Activated CD4-positive, alpha-beta T cell treated with anti-CD3 and anti-CD28 coated beads for 24 hours (primary cell): ENCODE results near the gene KIF18A.

ENCODE experiments used
- DNase-seq, 2 donors: peaks; one replicate each; pipeline ENCODE4 v3.0.0-alpha.2; 2020; ENCODE audit warnings: low read depth in 2 of 2

Gene KIF18A

DNA sequence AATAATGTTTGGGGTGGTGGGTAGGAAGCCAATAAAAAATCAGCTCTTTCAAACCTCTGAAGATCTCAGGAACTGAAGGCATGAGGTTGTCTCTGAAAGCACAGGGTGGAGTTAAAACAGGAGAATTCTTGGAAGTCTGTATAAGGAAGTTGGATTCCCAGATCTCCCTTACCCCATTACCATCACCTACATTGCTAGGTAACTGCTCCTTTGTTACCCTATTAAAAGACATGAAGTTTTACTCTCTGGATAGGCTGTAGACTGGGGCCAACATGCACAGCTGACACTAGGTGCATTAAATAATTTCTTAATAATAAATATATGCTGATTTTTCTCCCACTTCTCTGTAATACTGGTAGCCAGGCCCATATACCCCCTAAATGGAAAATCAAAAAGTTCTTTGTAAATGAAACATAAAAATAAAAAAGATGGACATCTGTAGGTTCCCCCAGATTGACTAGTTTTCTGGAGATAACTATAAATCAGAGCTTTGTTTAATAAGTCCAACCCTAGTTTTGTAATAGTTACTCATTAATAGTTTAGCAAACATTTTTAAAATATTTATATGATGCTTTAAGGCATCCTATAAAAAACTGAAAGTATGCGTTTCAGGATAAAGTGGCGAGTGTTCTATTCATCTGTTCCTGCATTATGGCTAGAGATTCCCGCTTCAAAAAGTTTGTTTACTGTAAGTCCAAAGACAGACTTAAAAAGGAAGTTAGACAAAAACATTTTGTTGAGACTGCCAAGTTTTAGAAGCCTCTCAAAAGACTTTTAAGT lies 63.8 kb downstream of the KIF18A start:
- DNase-seq: no peak

DNA sequence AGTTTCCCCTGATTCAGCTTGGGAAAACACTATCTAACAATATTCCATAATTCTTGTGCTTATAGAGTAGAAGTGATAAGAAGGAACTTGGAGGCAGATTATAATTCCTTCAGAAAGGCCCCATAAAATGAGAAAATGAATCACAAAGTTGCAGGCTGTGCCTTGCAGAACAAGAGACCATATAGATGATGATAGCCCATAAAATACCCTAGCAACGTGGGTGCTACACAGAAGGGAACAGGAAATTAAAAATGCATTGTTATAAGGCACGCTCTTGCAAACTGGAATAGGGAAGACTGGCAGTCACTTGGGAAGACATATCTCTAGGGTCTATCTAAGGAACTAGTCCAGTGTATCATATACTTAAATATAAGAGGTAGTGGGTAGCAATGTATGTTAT lies 67.6 kb downstream of the KIF18A start:
- no peak for DNase-seq

DNA sequence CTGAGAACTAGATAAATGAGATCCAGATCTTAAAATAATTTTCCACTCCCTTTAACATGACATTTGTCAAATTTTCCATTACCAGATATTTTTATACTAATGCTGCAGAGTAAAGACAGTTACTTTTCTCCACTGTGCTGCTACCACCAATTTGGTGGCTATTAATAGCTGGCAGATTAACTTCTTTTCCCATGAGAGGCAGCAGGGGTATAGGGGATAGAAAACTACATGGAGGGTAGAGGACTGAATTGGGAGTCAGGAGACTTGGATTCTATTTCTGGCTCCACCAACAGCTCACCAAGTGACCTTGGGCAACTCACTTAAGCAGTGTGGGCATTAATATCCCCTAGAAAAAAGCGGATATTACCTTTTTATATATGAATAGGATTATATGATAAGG lies 69.2 kb downstream of the KIF18A start:
- DNase-seq: no peak

DNA sequence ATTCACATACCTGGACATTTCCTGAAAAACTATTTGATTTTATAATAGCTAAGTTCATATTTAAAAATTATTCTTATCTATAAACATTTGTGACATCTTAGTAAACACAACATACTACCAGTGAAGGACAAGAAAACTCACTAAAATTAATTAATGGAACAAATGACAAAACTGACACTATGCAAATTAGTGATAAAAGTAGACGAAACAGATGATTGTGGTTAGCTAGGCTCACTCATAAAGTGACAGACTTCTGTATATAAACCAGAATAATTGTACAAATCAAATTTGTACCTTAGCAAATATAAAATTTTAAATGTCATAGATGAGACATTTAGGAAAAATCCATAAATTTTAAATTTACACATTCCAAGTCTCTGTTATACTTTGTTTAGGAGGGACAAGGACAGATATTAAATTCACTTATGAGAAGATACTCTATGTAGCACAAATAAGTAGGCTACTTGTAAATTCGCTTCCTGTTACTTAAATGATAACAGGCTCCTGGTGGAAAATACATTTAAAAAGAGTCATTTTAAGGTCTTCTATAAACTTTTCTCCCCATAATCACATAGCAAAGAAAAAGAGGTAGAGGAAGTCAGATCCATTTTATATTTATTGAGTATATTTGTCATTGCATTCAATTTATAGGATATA lies 81.2 kb downstream of the KIF18A start:
- no peak for DNase-seq

DNA sequence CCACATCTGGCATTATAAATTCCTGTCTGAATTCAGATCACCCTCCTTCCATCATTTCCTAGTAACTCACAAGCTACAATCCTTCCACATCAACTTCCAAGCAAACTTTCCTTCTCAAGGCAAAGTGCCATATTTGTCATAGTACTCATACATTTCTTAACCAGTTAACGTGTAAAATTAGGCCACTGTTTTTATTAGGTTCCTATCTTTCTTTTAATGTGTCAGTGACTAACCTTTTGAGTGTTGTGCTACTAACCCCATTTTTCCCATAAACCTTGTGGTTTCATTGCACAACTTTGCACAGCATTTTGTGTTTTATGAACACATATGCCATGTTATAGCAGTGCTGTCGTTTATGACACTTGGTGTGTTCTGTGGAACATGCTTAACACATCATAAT lies 90.1 kb downstream of the KIF18A start:
- no peak for DNase-seq

DNA sequence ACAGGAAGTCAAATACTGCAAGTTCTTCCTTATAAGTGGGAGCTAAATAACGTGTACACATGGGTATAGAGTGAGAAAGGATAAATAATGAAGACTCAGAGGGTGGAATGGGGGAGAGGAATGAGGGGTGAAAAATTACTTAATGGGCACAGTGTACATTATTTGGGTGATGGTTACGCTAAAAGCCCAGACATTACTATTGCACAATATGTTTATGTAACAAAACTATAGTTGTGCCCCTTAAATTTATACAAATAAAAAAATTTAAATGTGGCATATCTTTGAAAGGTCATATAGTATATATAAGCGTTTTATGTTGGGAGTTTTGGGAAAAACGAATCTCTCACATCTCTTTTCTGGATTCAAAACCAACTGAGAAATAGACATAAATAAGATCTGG lies 96.1 kb downstream of the KIF18A start:
- no peak for DNase-seq

DNA sequence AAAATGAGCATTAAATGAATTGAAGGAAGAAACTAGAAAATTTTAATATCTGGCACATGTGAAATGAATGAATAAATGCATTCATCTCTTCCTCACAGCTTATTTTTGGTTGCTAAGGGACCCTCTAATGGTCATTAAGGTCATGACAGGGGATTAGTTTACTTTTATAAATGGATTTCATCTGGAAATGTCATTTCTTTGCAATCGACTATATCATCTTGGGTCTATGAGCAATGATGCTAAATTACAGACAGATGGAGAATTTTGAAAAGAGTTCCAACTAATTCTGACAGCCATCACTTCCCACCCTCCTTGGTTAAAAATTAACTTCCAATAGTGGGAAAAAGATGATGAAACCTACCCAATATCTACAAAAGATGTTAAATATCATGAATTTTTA lies 98.0 kb downstream of the KIF18A start:
- no peak for DNase-seq

DNA sequence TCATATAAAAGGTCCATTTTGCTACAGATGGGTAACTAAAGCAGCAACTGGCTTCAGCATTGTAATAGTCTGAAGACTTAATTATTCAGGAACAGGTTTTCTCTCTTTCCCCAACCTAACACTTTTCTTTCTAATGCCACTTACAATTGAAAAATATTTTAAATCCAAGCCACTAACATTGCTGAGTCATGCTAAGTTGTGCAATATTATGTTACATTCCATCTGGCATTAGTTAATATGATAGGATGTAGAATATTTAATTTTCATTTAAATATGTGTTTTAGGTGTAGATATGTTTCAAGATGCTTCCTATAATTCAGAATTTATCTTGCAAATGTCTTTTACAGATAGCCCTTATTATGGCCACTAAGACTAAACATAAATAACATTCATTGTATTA lies 98.6 kb downstream of the KIF18A start:
- DNase-seq: no peak

DNA sequence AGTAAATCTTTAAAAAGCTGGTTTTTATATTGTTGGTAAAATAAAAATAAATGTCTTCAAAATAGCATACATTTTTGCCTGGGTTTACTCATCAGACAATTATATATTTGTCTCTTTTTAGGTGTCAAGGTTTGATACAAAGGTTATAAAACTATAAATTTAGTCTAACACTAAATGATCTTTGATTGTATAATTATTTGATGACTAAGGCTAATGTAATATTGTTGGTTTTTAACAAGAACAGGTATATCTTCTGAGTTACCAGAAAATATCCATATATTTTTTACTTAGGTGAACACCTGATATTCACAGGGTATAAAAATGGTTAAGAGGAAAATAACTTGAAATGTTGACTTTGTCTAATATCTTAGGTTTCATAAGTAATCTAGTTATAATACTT lies 104.3 kb downstream of the KIF18A start:
- no peak for DNase-seq

DNA sequence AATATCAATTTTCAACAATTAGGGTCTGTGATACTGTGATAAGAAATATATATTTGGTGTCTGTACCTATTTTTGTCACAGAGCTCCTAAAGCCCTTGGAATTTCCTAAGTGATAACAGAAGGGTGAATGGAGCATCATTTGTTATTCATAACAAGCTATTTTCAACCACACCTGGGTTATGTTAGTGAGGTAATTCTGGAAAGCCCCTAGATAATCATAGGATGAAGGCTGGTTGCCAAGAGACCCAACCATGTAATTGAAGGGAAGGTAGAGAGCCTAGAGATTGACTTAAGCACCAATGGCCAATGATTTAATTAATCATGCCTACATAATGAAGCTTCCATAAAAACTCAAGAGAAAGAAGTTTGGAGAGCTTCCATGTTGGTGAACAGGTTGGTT lies 109.4 kb downstream of the KIF18A start:
- DNase-seq: no peak

DNA sequence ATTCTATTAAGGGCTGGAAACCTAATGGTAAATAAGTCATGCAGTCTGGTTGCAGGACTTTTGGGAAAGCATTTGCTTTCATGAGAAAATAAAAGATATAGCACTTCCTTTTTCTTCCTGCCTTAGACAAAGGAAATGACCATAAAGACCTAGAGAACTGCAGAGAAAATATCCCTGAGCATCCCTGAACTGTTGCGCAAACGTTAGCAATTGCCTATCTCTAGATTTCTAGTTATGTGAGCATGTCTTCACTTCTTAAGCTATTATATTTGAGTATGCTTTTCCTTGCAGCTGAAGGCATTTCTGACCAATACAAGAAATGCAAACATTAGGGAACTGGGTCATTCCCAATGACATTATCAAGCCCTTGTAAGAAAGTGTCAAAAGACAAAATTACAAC lies 110.6 kb downstream of the KIF18A start:
- DNase-seq: no peak

DNA sequence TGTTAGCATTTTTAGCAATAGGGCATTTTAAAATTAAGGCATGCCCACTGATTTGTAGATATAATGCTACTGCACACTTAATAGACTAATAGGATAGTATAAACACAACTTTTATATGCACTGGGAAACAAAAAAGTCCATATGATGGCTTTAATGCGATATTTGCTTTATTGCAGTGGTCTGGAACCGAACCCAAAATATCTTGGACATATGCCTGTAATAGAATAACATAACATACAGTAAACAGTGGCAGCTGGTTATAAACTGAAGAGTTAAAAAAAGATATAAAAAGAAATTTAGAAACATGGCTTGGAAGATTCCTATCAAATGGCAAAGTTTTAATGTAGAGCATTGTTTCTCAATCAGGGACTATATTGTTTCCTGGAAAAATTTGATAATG lies 111.9 kb downstream of the KIF18A start:
- DNase-seq: no peak

DNA sequence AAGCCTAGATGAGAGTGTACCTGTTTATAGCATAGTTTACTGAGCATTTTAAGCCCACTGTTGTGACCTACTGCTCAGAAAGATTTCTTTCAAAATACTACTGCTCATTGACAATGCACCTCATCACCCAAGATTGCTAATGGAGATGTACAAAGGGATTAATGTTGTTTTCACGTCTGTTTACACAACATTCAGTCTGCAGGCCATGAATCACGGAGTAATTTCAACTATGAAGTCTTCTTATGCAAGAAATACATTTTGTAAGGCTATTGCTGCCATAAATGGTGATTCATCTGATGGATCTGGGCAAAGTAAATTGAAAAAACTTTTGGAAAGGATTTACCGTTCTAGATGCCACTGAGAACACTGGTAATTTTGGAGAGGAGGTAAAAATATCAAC lies 112.9 kb downstream of the KIF18A start:
- no peak for DNase-seq

DNA sequence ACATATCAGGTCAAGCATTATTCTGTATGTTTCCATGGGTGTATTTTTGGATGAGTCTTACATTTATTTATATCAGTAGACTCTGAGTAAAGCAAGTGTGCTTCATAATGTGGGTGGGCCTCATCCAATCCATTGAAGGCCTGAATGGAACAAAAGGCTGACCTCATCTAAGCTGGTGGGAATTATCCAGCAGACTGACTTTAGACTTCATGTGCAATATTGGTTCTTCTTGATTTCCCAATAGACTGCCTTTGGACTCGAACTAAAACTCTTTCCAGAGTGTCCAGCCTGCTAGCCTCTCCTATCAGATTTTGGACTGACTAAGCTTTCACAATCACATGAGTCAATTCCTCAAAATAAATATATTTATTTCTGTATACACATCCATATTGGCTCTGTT lies 116.2 kb downstream of the KIF18A start:
- no peak for DNase-seq

DNA sequence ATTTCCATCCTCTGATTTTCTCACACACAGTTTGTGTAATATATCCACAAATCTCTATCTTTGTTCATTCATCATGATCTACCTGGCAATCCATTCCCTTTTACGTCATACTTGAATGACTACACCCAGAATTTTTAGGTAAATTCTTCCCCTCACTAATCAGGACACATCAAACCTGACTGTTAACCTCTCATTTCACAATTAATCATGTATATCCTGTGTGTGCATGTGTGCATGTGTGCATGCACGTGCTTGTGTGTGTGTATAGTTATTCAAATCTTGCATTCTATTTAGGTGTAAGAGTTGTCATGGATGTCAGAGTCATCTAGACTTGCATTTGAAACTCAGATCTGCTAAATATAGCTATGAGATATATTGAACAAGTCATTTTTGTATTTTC lies 130.4 kb downstream of the KIF18A start:
- no peak for DNase-seq

DNA sequence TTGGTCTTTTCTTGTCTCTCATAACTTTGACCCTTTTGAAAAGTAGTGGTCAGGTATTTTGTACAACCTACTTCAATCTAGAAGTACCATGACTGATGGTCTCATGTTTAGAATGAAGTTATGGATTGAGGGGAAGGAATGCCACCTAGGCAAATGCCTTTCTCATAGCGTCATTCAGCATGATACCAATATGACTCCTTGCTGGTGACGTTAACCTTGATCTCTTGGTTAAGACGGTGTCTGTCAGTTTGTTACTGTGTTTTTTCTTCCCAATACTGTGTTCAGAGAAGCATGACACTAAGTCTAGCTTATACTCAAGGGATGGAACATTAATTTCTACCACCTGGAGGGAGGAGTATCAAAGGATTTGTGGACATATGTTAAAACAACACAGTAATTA lies 130.9 kb downstream of the KIF18A start:
- DNase-seq: no peak

DNA sequence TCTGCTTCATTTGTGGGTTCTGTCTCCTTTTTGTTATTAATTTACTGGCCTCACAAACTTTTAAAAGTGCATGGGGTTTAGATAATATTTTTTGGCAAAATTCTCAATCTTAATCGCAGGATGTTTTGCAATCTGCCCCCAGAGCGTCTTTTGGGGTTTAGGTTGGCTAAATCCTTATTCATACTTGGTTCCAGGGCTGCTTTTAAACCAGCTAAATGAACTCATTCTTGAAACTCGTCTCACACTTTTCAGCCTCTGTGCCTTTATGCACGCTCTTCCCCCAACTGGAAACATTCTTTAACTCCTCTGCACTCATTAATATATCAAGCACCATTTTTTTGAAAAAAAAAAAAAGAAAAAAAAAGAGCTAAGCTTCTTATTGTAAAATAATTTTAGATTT lies 131.7 kb downstream of the KIF18A start:
- DNase-seq: no peak

DNA sequence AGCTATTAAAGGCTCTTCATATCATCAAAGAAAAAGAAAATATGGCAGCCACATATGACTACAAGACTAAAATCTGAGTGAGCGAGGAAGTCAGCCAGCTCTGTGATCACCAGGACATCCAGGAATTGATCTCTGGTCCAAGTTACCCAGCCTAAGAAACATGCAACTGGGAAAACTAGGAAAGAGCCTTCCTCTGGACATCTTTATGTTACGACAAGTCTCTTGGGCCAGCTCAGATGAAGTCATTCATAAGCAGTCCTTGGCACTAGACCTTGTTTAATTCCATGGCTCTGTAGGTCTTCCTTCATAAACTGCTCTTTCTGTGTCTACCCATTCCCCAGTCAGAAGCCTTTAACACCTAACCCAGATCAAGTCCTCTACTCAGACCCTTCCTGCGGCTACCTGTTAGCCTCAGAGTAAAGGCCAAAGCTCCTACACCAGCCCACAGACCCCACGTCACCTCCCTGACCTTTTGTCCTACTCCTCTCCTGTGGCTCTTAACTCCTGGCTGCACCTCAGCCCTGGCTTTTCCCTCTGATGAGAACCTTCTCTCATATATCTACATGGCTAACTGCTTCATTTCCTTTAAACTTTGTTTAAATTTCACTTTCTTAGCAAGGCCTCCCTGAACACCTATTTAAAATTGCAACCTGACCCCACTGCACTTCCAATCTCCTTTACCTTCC lies 134.0 kb downstream of the KIF18A start:
- DNase-seq: no peak

DNA sequence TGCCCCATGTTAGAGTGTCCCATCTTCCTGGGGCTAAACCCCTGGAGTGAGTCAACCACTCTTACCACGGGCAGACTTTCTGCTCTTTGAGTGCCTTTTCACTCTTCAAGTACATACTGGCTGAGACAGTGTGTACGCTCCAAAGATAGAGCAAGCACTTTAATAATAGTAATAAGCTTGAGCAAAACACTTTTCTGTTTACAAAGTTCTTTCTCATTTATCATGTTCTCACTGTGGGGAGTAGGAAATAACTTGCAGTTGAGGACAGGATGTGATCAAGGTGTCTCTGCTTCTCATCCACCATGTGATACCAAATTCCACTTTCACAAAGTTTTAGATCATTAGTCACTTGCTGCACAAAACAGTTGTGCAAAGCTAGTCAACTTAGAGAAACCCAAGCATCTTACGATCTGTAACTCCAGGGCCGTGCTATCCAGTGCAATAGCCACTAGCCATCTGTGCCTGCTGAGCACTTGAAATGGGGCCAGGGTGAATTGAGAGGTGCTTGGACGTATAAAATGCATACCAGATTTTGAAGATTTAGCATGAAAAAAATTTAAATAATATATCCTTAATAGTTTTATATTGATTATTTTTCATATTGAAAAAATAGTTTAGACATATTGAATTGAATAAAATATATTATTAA lies 135.3 kb downstream of the KIF18A start:
- no peak for DNase-seq

DNA sequence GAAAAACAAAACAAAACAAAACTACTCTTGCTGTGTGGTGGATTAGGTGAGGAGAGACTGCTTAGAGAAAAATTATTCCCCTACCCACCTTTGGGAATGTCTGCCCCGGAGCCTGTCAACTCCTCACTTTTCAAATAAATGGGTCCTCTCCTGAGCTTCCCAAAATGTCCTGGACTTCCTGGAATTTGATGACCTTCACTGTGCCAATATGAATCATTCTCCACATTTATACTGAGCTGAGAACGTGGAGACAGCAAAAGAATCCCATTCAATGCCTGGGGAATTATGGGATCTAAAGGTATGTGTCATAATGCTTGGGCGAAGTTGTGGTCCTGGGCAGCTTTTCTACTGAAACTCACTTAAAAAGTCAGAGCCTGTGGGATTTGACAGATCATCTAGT lies 136.8 kb downstream of the KIF18A start:
- no peak for DNase-seq
